SW 1271 (cell line): Measurements from ENCODE around the gene SPTBN5.

ENCODE experiments used
- DNase-seq, 2 experiments: peaks; one replicate each; lab custom pipeline; 2025; lab: John Stamatoyannopoulos, UW

The SPTBN5 gene

GRCh38 chr15:41804916-41805666 lies 88.8 kb downstream of the SPTBN5 start:
- DNase-seq = no peak

DNA sequence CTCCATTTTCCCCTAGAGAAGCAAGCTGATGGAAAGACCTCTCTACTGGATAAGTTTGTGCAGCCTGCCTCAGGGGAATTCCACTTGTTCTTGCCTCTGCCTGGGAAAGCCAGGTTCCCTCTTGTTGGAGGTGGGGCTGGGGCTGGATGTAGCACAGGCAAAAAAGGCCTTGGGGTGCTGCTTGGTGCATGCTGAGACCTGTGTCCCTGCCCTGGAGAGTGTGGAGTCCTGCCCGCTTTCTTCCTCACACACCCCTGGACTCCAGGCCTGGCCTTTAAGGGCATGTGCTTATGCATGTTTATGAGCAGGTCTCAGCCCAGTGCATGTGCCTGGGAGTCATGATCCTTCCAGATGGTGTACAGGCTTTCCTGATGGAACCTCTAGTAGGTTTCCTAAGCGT lies 89.5 kb downstream of the SPTBN5 start:
- DNase-seq = no peak

DNA sequence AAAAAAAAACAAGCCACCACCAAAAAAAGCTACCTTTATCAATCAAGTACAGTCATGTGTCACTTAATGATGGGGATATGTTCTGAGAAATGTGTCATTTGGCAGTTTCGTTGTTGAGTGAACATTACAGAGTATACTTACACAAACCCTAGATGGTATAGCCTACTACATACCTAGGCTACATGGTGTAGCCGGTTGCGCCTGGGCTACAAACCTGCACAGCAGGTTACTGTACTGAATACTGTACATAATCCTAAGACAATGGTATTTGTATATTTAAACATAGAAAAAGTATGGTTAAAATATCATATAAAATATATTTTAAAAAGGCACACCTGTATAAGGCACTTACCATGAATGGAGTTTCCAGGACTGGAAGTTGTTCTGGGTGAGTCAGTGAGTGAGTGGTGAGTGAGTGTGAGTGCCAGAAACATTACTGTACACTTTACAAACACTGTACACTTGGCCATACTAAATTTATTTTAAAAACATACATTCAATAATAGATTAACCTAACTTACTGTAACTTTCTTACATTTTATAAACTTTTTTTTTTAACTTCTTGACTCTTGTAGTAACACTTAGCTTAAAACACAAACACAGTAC lies 91.9 kb downstream of the SPTBN5 start:
- DNase-seq = no peak

DNA sequence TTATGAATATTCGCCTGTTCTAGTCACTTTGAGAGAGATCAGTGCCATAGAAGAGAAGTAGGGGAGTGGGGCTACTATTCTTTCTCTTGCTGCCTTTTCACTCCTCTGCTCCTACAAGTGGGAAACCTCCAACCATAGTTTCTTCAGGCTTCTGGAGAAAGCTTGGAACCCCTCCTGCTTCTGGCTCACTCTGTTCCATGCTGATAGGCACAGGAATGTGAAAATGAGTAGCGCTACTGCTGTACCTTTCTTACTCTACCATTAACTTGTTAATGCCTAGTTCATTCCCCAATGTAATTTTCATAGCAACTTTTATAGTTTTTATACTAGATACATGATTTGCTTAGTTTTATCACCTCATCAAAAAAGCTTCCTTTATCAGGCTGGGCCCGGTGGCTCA lies 92.7 kb downstream of the SPTBN5 start:
- DNase-seq = no peak

GRCh38 chr15:41799488-41799805 lies 94.4 kb downstream of the SPTBN5 start:
- no peak for DNase-seq

DNA sequence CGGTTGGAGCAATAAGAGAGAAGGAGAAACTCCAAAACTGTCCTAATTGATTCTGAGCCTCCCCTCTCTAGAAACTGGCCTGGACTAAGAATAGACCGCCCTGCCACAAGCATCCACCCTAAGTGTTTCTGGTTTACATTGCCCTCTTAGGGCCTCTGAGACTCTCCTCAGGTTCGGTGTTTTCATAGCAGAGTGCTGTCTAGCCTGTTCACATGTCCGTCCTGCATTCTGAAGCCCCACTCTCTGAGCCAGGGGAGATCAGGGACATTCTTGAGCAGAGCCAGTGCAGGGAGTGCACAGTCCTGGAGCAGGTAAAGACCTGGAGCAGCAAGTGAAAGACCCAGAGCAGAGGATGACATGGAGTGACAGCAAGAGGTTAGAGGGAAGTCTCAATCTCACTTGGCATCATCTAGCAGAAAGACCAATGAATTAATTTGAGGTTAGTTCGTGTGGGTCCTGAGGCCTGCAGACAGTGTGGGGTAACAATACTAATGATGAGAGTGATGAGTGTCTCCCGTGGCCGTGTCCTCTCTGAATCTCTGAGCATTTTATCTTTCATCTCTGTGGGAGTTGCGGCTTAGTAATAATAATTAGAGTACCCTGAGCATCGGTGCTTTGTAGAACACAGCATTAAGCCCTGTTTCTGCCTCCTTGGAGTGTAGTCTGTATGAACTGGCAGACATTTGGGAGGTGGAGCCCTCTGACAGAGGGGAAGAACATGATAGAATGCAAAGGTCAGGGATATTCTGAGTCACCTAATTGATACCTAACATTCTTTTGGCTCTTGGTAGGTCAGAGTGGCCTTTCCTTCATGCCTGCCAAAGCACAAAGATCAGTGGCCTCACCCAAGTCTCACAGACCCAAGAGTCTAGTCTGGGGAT lies 95.0 kb downstream of the SPTBN5 start:
- no peak for DNase-seq
